Suprapubic skin (tissue), 4 donors: ENCODE measurements around the gene C17orf107.

Source experiments
- EP300 ChIP-seq: sonication (generic); formaldehyde crosslinking; IDR thresholded peaks from one replicate; pipeline ENCODE4 v1.6.1; 2017; ENCODE audit warnings: antibody characterized with exemption
- POLR2A ChIP-seq, 2 donors: fragments of 450-650 bp; IDR thresholded peaks; one replicate each; pipeline ENCODE4 v1.6.1; 2017; ENCODE audit warnings: antibody characterized with exemption in 2 of 2, mild to moderate bottlenecking in 2 of 2, moderate library complexity in 2 of 2
- POLR2AphosphoS5 ChIP-seq, 3 donors: sonication (generic); formaldehyde crosslinking; IDR thresholded peaks; one replicate each; pipeline ENCODE4 v1.6.1; 2017; ENCODE audit warnings: antibody characterized with exemption in 3 of 3
- TF ChIP-seq, protein P1 (sequence below), 2 donors: fragments of 200-600 bp in 1 of 2; fragments of 450-650 bp in 1 of 2; sonication (generic) in 1 of 2; IDR thresholded peaks; one replicate each; pipeline ENCODE4 v1.5.1; 2016 to 2019; ENCODE audit warnings: antibody characterized with exemption in 2 of 2, mild to moderate bottlenecking in 1 of 2, moderate library complexity in 1 of 2

DNA sequence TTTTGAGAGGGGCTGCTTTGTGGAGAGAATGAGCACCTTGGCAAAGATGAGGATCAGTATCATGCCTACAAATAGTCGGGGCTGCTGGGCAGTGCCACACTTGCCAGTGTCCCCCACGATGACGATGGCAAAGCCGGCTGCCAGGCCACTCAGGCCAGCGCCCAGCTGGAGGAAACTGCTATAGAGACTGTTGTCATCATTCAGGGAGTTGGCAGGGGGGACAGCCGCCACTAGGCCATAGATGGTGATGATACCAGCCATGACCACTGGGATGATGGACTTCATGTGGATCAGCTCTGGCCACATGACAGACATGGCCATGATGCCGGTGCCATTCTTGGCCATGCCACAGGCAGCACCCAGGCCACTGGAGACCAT is 42.4 kb upstream of the C17orf107 start:
- TF ChIP-seq, protein P1, sequence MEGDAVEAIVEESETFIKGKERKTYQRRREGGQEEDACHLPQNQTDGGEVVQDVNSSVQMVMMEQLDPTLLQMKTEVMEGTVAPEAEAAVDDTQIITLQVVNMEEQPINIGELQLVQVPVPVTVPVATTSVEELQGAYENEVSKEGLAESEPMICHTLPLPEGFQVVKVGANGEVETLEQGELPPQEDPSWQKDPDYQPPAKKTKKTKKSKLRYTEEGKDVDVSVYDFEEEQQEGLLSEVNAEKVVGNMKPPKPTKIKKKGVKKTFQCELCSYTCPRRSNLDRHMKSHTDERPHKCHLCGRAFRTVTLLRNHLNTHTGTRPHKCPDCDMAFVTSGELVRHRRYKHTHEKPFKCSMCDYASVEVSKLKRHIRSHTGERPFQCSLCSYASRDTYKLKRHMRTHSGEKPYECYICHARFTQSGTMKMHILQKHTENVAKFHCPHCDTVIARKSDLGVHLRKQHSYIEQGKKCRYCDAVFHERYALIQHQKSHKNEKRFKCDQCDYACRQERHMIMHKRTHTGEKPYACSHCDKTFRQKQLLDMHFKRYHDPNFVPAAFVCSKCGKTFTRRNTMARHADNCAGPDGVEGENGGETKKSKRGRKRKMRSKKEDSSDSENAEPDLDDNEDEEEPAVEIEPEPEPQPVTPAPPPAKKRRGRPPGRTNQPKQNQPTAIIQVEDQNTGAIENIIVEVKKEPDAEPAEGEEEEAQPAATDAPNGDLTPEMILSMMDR (IDR thresholded peaks at IDR 0.05): no peak
- no peak for TF ChIP-seq POLR2A (IDR thresholded peaks at IDR 0.05)
- TF ChIP-seq EP300: no peak
- no peak for TF ChIP-seq POLR2AphosphoS5 (IDR thresholded peaks at IDR 0.05)
